Measurements from ENCODE around the gene NDST1. TPM values are rescaled to one million over a fixed set of nuclear protein-coding genes. Genes with fewer than 3 reads are reported as not detected.

Gene NDST1
- total RNA-seq, 1 donor: 104 TPM

GRCh38 chr5:150481708-150481965, 26.3 kb upstream of the NDST1 start:
- Histone ChIP-seq H3K4me3 (ENCODE audit: insufficient read depth, low read length) (no peak overlapping the region), H3K79me2 (ENCODE audit: insufficient read depth, low read length) (peaks cover 16% of the 10 kb centered on the region), H3K27ac (ENCODE audit: low read depth, low read length) (no peak overlapping the region), H3K36me3 (ENCODE audit: insufficient read depth, low read length) (no peaks in the 10 kb centered on the region), H4K20me1 (ENCODE audit: insufficient read depth, low read length) (no peaks in the 10 kb centered on the region), H3K4me2 (ENCODE audit: insufficient read depth, low read length) (no peak overlapping the region), H3K4me1 (ENCODE audit: insufficient read depth, low read length) (peaks cover 10% of the 10 kb centered on the region), H2AFZ (ENCODE audit: low read length) (no peak overlapping the region), H3K27me3 (ENCODE audit: insufficient read depth, low read length) (no peaks in the 10 kb centered on the region), H3K9me3 (ENCODE audit: low read depth, low read length) (no peaks in the 10 kb centered on the region)
- no peak for TF ChIP-seq CTCF (IDR thresholded peaks at IDR 0.05; ENCODE audit: extremely low read depth, low read depth, low read length)
- DNase-seq (ENCODE audit: insufficient read length, low spot score, missing footprints): no peak

GRCh38 chr5:150481972-150482406, 25.9 kb upstream of the NDST1 start:
- no peak overlapping the region for H3K27ac ChIP-seq (ENCODE audit: low read depth, low read length)
- no peak for TF ChIP-seq CTCF (IDR thresholded peaks at IDR 0.05; ENCODE audit: extremely low read depth, low read depth, low read length)
- H3K79me2 ChIP-seq (ENCODE audit: insufficient read depth, low read length): peaks cover 19% of the 10 kb centered on the region
- H3K36me3 ChIP-seq (ENCODE audit: insufficient read depth, low read length): no peaks in the 10 kb centered on the region
- H2AFZ ChIP-seq (ENCODE audit: low read length): no peak overlapping the region
- DNase-seq (ENCODE audit: insufficient read length, low spot score, missing footprints): peak; percentile 44
- H3K9me3 ChIP-seq (ENCODE audit: low read depth, low read length): no peaks in the 10 kb centered on the region
- no peaks in the 10 kb centered on the region for H4K20me1 ChIP-seq (ENCODE audit: insufficient read depth, low read length)
- H3K4me1 ChIP-seq (ENCODE audit: insufficient read depth, low read length): peaks cover 6% of the 10 kb centered on the region
- H3K27me3 ChIP-seq (ENCODE audit: insufficient read depth, low read length): no peaks in the 10 kb centered on the region
- no peak overlapping the region for H3K4me2 ChIP-seq (ENCODE audit: insufficient read depth, low read length)
- H3K4me3 ChIP-seq (ENCODE audit: insufficient read depth, low read length): no peak overlapping the region

GRCh38 chr5:150484964-150485692, 22.8 kb upstream of the NDST1 start:
- Histone ChIP-seq H3K9me3 (ENCODE audit: low read depth, low read length) (no peaks in the 10 kb centered on the region), H3K4me2 (ENCODE audit: insufficient read depth, low read length) (peak overlapping the region; percentile 83), H3K79me2 (ENCODE audit: insufficient read depth, low read length) (peaks cover 51% of the 10 kb centered on the region), H3K4me3 (ENCODE audit: insufficient read depth, low read length) (peak overlapping the region; percentile 96), H3K27ac (ENCODE audit: low read depth, low read length) (peak overlapping the region; percentile 84), H2AFZ (ENCODE audit: low read length) (peak overlapping the region; percentile 63), H3K4me1 (ENCODE audit: insufficient read depth, low read length) (peaks cover 28% of the 10 kb centered on the region), H3K36me3 (ENCODE audit: insufficient read depth, low read length) (peaks cover 7% of the 10 kb centered on the region), H4K20me1 (ENCODE audit: insufficient read depth, low read length) (peaks cover 20% of the 10 kb centered on the region), H3K27me3 (ENCODE audit: insufficient read depth, low read length) (no peaks in the 10 kb centered on the region)
- TF ChIP-seq CTCF (IDR thresholded peaks at IDR 0.05; ENCODE audit: extremely low read depth, low read depth, low read length): no peak
- DNase-seq (ENCODE audit: insufficient read length, low spot score, missing footprints): peak; percentile 41

- peaks cover 58% of the 10 kb centered on the region for H3K79me2 ChIP-seq (ENCODE audit: insufficient read depth, low read length)
- peak; percentile 96 for DNase-seq (ENCODE audit: insufficient read length, low spot score, missing footprints)
- H3K9me3 ChIP-seq (ENCODE audit: low read depth, low read length): no peaks in the 10 kb centered on the region
- H3K4me1 ChIP-seq (ENCODE audit: insufficient read depth, low read length): peaks cover 35% of the 10 kb centered on the region
- H3K27me3 ChIP-seq (ENCODE audit: insufficient read depth, low read length): no peaks in the 10 kb centered on the region
- peak overlapping the region; percentile 63 for H2AFZ ChIP-seq (ENCODE audit: low read length)
- peaks cover 14% of the 10 kb centered on the region for H3K36me3 ChIP-seq (ENCODE audit: insufficient read depth, low read length)
- peak overlapping the region; percentile 96 for H3K4me3 ChIP-seq (ENCODE audit: insufficient read depth, low read length)
- TF ChIP-seq CTCF (IDR thresholded peaks at IDR 0.05; ENCODE audit: extremely low read depth, low read depth, low read length): no peak
- H3K27ac ChIP-seq (ENCODE audit: low read depth, low read length): peak overlapping the region; percentile 91
- peak overlapping the region; percentile 83 for H3K4me2 ChIP-seq (ENCODE audit: insufficient read depth, low read length)
- peaks cover 25% of the 10 kb centered on the region for H4K20me1 ChIP-seq (ENCODE audit: insufficient read depth, low read length)
Measured at GRCh38 chr5:150485693-150486401, 22.1 kb upstream of the NDST1 start.

Data from osteoblast (primary cell).